ENCODE data around the gene MOV10L1. TPM values are rescaled to one million over a fixed set of nuclear protein-coding genes. Genes with fewer than 3 reads are reported as not detected.

Gene MOV10L1
- total RNA-seq, 1 experiment from 2014 or later, result 0.26 TPM

GRCh38 chr22:50102946-50103345 is 13.1 kb downstream of the MOV10L1 start:
- ATAC-seq (peak; percentile 53), DNase-seq (peak; percentile 4)
- Histone ChIP-seq H3K27me3 (ENCODE audit: low read length) (no peaks in the 10 kb centered on the region), H3K9me2 (replicated peaks; ENCODE audit: low read length) (no peaks in the 10 kb centered on the region), H3K36me3 (ENCODE audit: low read depth, low read length) (no peaks in the 10 kb centered on the region), H3K9ac (ENCODE audit: low read length) (no peak overlapping the region), H3K79me2 (ENCODE audit: low read length) (no peaks in the 10 kb centered on the region), H3F3A (ENCODE audit: low read length, unreplicated experiment) (no peaks in the 10 kb centered on the region), H3K27ac (ENCODE audit: low read length) (no peak overlapping the region), H2AFZ (ENCODE audit: low read length) (no peak overlapping the region), H3K4me2 (ENCODE audit: low read length) (no peak overlapping the region), H3K4me1 (ENCODE audit: insufficient read depth, low read length) (no peaks in the 10 kb centered on the region), H3K4me3 (ENCODE audit: low read length) (no peak overlapping the region), H4K20me1 (ENCODE audit: low read length) (no peaks in the 10 kb centered on the region), H3K9me3 (ENCODE audit: low read length) (no peaks in the 10 kb centered on the region)
- CTCF ChIA-PET, result no interaction called here
- POLR2A ChIA-PET (ENCODE audit: unreplicated experiment), result no interaction called here
- TF ChIP-seq EZH2 (IDR thresholded peaks at IDR 0.05; ENCODE audit: low read length, unreplicated experiment) (no peak), CTCF (conservative IDR thresholded peaks at IDR 0.05; ENCODE audit: low read depth, low read length) (peak; percentile 17; the same call in 1 of the 2 replicates)
- intact Hi-C loops (cut with micrococcal nuclease), result no loop called here
- BruUV-seq (replicated peaks), result no TSS peak

GRCh38 chr22:50104141-50104544 is 14.3 kb downstream of the MOV10L1 start:
- Histone ChIP-seq H3K36me3 (ENCODE audit: low read depth, low read length) (no peaks in the 10 kb centered on the region), H3F3A (ENCODE audit: low read length, unreplicated experiment) (no peaks in the 10 kb centered on the region), H3K4me3 (ENCODE audit: low read length) (no peak overlapping the region), H3K27ac (ENCODE audit: low read length) (no peak overlapping the region), H3K79me2 (ENCODE audit: low read length) (no peaks in the 10 kb centered on the region), H3K4me1 (ENCODE audit: insufficient read depth, low read length) (no peaks in the 10 kb centered on the region), H4K20me1 (ENCODE audit: low read length) (no peaks in the 10 kb centered on the region), H3K27me3 (ENCODE audit: low read length) (no peaks in the 10 kb centered on the region), H3K9me3 (ENCODE audit: low read length) (no peaks in the 10 kb centered on the region), H3K9ac (ENCODE audit: low read length) (no peak overlapping the region), H3K9me2 (replicated peaks; ENCODE audit: low read length) (no peaks in the 10 kb centered on the region), H2AFZ (ENCODE audit: low read length) (no peak overlapping the region), H3K4me2 (ENCODE audit: low read length) (no peak overlapping the region)
- no TSS peak for BruUV-seq (replicated peaks)
- TF ChIP-seq EZH2phosphoT487 (IDR thresholded peaks at IDR 0.05; ENCODE audit: borderline replicate concordance, low read length) (no peak), CTCF (conservative IDR thresholded peaks at IDR 0.05; ENCODE audit: low read depth, low read length) (no peak), EZH2 (IDR thresholded peaks at IDR 0.05; ENCODE audit: low read length, unreplicated experiment) (no peak)
- ATAC-seq (peak; percentile 50), DNase-seq (no peak)
- intact Hi-C loops (cut with micrococcal nuclease), result no loop called here
- CTCF ChIA-PET, result no interaction called here
- POLR2A ChIA-PET (ENCODE audit: unreplicated experiment), result no interaction called here

GRCh38 chr22:50105208-50106100 is 15.6 kb downstream of the MOV10L1 start:
- DNase-seq (no peak), ATAC-seq (no peak)
- H4K20me1 ChIP-seq (ENCODE audit: low read length), result no peaks in the 10 kb centered on the region
- H3K9me3 ChIP-seq (ENCODE audit: low read length), result no peaks in the 10 kb centered on the region
- no peak overlapping the region for H3K4me2 ChIP-seq (ENCODE audit: low read length)
- H3K27ac ChIP-seq (ENCODE audit: low read length), result no peak overlapping the region
- CTCF ChIA-PET, result no interaction called here
- no peak overlapping the region for H2AFZ ChIP-seq (ENCODE audit: low read length)
- no TSS peak for BruUV-seq (replicated peaks)
- intact Hi-C loops (cut with micrococcal nuclease), result no loop called here
- H3K4me1 ChIP-seq (ENCODE audit: insufficient read depth, low read length), result no peaks in the 10 kb centered on the region
- no peaks in the 10 kb centered on the region for H3K27me3 ChIP-seq (ENCODE audit: low read length)
- no peak overlapping the region for H3K9ac ChIP-seq (ENCODE audit: low read length)
- TF ChIP-seq EZH2 (IDR thresholded peaks at IDR 0.05; ENCODE audit: low read length, unreplicated experiment), result no peak
- TF ChIP-seq CTCF (conservative IDR thresholded peaks at IDR 0.05; ENCODE audit: low read depth, low read length), result no peak
- TF ChIP-seq EZH2phosphoT487 (IDR thresholded peaks at IDR 0.05; ENCODE audit: borderline replicate concordance, low read length), result no peak
- no peaks in the 10 kb centered on the region for H3K9me2 ChIP-seq (replicated peaks; ENCODE audit: low read length)
- H3K36me3 ChIP-seq (ENCODE audit: low read depth, low read length), result no peaks in the 10 kb centered on the region
- H3K79me2 ChIP-seq (ENCODE audit: low read length), result no peaks in the 10 kb centered on the region
- H3K4me3 ChIP-seq (ENCODE audit: low read length), result no peak overlapping the region
- POLR2A ChIA-PET (ENCODE audit: unreplicated experiment), result no interaction called here
- H3F3A ChIP-seq (ENCODE audit: low read length, unreplicated experiment), result no peaks in the 10 kb centered on the region
